Stimulated activated CD4-positive, alpha-beta T cell treated with anti-CD3 and anti-CD28 coated beads, Interleukin-1b, Interleukin-23, amount 100 ng/mL, for 24 hours (primary cell): Measurements from ENCODE around the gene TEX13A.

Source experiments
- DNase-seq, 4 experiments: peaks; one replicate each; pipeline ENCODE4 v3.0.0-alpha.2; 2020; ENCODE audit warnings: low read depth in 4 of 4, low spot score in 1 of 4

Gene TEX13A

GRCh38 chrX:105173071-105173470 is 47.4 kb downstream of the TEX13A start:
- no peak for DNase-seq
